NT2/D1 (cell line): ENCODE measurements around the gene EXTL1.

Source experiments
- DNase-seq: peaks from one replicate; pipeline ENCODE4 v3.0.0-alpha.2; 2011; ENCODE audit warnings: low read depth, low spot score
- H3K27me3 ChIP-seq: 2 replicates; pipeline ENCODE4 v1.6.0; 2011; ENCODE audit warnings: mild to moderate bottlenecking; ENCODE audit not compliant: insufficient read length, insufficient read depth
- H3K36me3 ChIP-seq: 2 replicates; pipeline ENCODE4 v1.6.1; 2011; ENCODE audit warnings: mild to moderate bottlenecking, low read length, mixed read lengths; ENCODE audit not compliant: insufficient read depth, insufficient read length
- H3K4me1 ChIP-seq: 2 replicates; pipeline ENCODE4 v1.5.1; 2011; ENCODE audit not compliant: insufficient read depth, insufficient read length
- H3K4me3 ChIP-seq: 2 replicates; pipeline ENCODE4 v1.5.1; 2011; ENCODE audit warnings: low read depth; ENCODE audit not compliant: insufficient read length
- H3K9ac ChIP-seq: 2 replicates; pipeline ENCODE4 v1.6.0; 2011; ENCODE audit warnings: low read depth; ENCODE audit not compliant: insufficient read length
- H3K9me3 ChIP-seq: 2 replicates; pipeline ENCODE4 v1.5.1; 2011; ENCODE audit warnings: mild to moderate bottlenecking, low read length; ENCODE audit not compliant: insufficient read depth
- SUZ12 ChIP-seq: IDR thresholded peaks from 2 replicates; pipeline ENCODE4 v1.6.1; 2011; ENCODE audit not compliant: insufficient read length, insufficient read depth; ENCODE audit errors: extremely low read depth
- YY1 ChIP-seq: IDR thresholded peaks from 2 replicates; pipeline ENCODE4 v1.6.1; 2011; ENCODE audit not compliant: insufficient read length, insufficient read depth
- ZNF274 ChIP-seq: IDR thresholded peaks from 2 replicates; pipeline ENCODE4 v1.6.1; 2011; ENCODE audit warnings: mild to moderate bottlenecking, low read depth, low read length

EXTL1 gene

DNA sequence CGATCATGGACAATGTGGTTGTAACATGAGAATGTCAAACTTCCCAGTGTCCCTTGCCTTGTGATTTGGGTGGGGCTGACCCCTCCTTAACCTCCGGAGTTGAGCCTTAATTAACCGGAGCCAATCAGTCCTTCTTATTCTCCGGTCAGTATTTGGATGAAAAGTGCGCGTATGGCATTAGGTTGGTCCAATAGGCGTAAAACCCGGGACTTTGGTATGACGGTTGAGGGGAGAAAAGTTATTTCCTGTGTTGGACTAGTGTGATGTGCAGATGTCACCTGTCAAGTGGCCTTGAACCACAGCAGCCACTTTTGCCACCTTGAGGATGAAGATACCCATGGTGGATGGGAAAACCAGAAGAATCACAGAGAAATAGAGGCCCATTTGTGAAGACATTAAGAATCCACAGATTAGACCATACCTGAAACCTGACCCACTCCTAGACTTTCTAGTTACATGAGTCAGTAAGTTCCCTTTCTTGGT lies 28.8 kb upstream of the EXTL1 start:
- no peak overlapping the region for H3K9ac ChIP-seq
- H3K9me3 ChIP-seq: no peaks in the 10 kb centered on the region
- peaks cover 2% of the 10 kb centered on the region for H3K4me1 ChIP-seq
- DNase-seq: no peak
- peaks cover 46% of the 10 kb centered on the region for H3K36me3 ChIP-seq
- TF ChIP-seq YY1 (no peak), ZNF274 (no peak), SUZ12 (no peak)
- no peak overlapping the region for H3K4me3 ChIP-seq
- H3K27me3 ChIP-seq: no peaks in the 10 kb centered on the region

DNA sequence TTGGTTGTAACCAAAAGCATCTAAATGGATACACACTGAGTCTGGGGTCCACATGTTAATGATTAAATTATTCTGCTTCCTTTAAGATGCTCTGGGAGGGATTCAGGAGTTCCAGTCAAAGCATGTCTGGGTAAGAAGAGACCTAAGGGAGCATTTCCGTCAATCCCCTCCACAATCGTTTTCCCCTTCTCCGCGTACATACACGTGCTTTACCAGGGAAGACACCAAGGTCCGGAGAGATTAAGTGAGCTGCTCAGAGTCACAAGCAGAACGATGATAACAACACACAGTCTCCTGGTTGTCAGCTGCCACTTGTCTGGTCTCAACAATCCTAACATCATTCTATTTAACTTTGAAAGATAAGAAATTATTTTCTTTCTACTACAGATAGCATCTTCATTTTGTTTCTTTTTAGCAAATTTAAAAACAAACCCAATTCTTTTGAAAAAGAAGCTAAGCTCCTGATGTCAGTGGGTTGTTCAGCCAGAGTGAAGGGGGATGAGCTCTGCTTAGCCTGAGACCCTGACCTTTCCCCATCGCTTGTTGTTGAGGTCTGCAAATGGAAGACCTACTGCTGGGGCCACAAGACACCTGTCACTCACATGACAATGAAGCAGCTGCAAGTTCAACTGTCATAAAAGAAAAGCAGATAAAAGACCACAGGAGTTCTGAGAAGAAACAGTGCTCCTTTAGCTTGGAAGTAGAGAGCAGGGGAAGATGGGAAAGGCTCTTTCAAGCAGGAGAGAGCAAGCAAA lies 28.2 kb upstream of the EXTL1 start:
- H3K36me3 ChIP-seq: peaks cover 39% of the 10 kb centered on the region
- TF ChIP-seq SUZ12 (no peak), ZNF274 (no peak), YY1 (no peak)
- H3K4me3 ChIP-seq: no peak overlapping the region
- no peak overlapping the region for H3K9ac ChIP-seq
- DNase-seq: no peak
- H3K9me3 ChIP-seq: no peaks in the 10 kb centered on the region
- peaks cover 2% of the 10 kb centered on the region for H3K4me1 ChIP-seq
- H3K27me3 ChIP-seq: no peaks in the 10 kb centered on the region

DNA sequence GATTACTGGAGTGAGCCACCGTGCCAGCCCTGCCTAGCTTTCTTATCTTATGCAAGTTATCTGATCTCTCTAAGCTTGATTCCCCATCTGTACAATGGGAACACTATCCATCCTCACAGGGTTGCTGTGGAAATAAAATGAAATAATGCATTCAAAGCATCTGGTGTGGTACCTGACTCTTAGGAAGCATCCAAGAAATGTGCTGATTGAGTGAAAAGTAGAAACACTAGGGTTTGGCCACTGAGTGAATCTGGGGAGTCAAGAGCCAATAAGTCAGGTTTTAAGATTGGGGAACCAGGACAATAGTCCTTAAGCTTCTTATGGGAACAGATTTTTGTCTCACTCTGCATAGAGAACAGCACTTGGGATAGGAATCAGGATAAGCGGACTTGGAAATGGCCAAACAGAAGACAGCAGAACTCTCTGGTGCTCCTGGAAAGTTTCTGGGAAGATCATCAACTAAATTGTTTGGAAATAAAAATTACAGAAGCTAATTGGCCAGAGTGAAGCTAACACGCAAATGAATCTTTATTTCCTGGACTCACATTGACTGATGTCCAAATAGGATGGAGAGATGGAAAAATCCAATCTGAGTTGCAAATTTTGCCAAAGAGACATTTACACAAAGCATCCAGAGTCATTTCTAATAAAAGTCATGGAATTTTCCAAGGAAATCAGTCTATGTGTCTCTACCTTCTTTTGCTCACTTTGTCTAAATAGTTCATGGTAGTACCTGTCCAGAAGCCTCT lies 27.0 kb upstream of the EXTL1 start:
- H3K4me1 ChIP-seq: peaks cover 5% of the 10 kb centered on the region
- TF ChIP-seq YY1: no peak
- no peak for TF ChIP-seq SUZ12
- TF ChIP-seq ZNF274: no peak
- peaks cover 30% of the 10 kb centered on the region for H3K36me3 ChIP-seq
- H3K9ac ChIP-seq: no peak overlapping the region
- no peak overlapping the region for H3K4me3 ChIP-seq
- no peaks in the 10 kb centered on the region for H3K27me3 ChIP-seq
- no peaks in the 10 kb centered on the region for H3K9me3 ChIP-seq
- no peak for DNase-seq

DNA sequence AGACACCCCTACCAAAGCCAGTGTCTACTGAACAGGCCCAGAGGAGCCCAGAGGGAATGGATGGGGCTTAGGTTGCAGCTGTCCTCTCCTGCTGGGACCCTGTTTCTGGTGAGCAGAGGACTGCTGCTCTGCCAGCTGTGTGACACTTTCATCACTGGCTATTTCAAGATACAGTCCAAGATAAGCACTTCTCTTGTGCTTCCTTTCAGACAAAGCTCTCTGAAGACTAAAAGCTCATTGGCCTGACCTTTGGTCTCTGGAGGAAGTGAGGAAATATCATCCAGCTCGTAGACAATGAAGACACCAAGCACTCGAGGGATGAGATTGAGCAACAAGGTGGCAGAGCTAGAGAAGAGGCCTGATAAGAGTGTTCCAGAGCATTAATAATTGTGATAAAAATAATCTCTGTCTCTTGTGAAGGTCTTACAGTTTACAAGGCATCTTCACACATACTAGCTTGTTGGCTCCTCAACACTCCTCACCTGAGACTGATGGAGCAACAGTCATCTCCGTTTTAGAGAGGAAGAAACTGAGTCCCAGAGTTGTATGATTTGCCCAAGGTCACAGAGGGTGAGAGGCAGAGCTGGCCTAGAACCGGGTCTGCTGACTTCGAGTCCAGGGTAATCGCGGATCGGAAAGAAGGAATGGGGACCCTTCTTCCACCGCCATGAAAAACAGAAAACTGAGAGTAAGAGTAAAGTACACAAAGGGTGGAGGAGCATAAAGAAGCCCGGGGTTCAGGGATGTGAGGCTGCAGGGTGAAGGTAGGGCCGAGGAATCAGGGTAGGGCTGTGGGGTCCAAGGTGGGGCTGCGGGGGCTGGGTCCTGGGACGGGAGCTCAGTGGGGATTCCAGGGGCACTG lies 24.4 kb upstream of the EXTL1 start:
- no peak for DNase-seq
- H3K9me3 ChIP-seq: no peaks in the 10 kb centered on the region
- H3K4me1 ChIP-seq: peaks cover 5% of the 10 kb centered on the region
- peaks cover 18% of the 10 kb centered on the region for H3K36me3 ChIP-seq
- no peaks in the 10 kb centered on the region for H3K27me3 ChIP-seq
- no peak for TF ChIP-seq YY1
- no peak for TF ChIP-seq ZNF274
- no peak for TF ChIP-seq SUZ12
- H3K9ac ChIP-seq: peak overlapping the region; percentile 85
- H3K4me3 ChIP-seq: peak overlapping the region; percentile 70

DNA sequence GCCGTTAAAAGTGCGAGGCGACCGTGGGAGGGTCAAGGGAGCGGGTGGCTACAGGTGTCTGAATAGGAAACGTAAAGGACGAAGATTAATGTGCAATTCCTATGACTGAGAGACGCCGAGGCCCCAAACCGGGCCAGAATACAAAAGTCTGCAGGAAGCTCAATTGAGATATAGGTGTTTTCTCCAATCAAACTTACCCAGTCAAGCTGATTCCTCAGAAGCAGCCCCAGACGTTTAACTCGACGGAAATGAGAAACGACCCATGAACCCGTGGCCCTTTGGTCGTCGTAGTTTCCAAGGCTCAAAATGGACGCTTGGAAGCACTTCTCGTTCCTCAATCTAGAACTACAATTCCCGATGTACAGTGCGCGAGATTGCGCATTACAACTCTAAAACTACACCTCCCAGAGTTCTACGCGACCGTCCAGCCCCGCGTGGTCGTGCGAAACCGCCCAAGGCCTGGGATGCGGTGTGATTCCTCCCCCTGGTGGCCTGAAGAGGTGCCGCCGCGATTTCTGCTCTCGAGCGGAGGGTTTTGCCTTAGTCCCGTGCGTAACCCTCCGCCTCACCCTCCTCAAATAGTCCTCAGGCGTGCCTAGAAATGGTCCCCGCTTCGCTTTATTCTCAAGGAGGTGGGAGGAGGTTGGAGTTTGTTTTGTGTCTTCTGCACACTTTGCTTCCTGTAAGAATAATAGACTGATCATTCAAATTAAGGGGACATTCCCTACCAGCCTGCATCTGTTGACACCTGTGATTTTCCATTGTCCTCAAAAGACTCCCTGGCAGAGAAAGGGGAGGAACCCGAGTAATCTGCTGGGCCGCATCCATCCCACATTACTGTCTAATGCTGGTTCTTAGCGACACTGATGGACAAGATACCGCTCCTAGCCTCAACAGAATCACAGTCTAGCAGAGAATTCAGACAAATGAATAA lies 23.5 kb upstream of the EXTL1 start, which contains the start of gene PAFAH2:
Gene PAFAH2, minus strand, starts transcription at position 236 of the 934 bp plus-strand sequence. CDS start 7,247 bp downstream, outside the sequence.
- H3K4me3 ChIP-seq: peak within 1 kb of the TSS; percentile 70
- H3K9me3 ChIP-seq: no peaks in the 10 kb centered on the region
- DNase-seq: peak; percentile 100
- H3K4me1 ChIP-seq: peaks cover 5% of the 10 kb centered on the region
- peak within 1 kb of the TSS; percentile 85 for H3K9ac ChIP-seq
- H3K36me3 ChIP-seq: peaks cover 13% of the 10 kb centered on the region
- TF ChIP-seq ZNF274: no peak
- no peak for TF ChIP-seq SUZ12
- TF ChIP-seq YY1: peak; percentile 52
- H3K27me3 ChIP-seq: no peaks in the 10 kb centered on the region

DNA sequence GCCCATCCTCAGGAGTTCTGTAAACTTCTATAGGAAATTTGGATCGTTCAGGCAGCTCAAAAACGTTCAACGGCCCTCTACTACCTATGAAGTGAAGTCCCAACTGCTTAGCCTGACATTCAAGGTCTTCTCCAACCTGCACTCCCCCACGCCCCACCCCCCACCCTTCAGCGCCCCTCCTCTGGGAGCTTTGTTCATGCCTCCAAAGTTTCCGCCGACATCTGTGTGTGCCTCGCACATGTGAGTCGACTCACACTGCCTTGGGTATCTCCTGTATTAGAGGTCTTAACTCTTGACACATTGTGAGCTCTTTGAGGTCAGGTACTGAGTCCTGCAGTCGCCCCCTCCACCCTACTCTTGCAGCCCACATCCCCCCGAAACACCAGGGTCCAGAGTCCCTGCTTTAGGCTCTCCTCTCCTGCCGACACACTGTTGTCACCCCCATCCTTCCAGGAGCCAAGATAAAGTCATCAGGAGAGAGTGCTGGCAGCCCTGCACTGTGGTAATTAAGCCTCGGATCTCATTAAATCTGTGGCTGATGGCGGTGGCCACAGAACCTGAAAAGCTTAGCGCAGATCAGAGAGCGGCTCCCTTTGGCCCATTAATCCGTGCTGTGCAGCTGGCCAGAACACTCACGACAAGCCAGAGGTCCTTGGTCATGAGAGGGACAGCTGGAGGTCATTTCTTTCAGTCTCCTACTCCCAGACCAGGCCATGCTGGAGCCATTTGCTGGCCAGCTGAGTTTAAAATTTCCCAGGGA lies 22.4 kb upstream of the EXTL1 start:
- Histone ChIP-seq H3K9me3 (no peaks in the 10 kb centered on the region), H3K4me1 (peaks cover 5% of the 10 kb centered on the region), H3K27me3 (no peaks in the 10 kb centered on the region), H3K36me3 (peaks cover 4% of the 10 kb centered on the region), H3K9ac (no peak overlapping the region), H3K4me3 (no peak overlapping the region)
- no peak for DNase-seq
- TF ChIP-seq SUZ12 (no peak), YY1 (no peak), ZNF274 (no peak)
